ENCODE measurements around the gene TMEM273. TPM values are rescaled to one million over a fixed set of nuclear protein-coding genes. Genes with fewer than 3 reads are reported as not detected.

Gene TMEM273
- total RNA-seq, 1 donor from 2014 or later: 63.1 TPM

DNA sequence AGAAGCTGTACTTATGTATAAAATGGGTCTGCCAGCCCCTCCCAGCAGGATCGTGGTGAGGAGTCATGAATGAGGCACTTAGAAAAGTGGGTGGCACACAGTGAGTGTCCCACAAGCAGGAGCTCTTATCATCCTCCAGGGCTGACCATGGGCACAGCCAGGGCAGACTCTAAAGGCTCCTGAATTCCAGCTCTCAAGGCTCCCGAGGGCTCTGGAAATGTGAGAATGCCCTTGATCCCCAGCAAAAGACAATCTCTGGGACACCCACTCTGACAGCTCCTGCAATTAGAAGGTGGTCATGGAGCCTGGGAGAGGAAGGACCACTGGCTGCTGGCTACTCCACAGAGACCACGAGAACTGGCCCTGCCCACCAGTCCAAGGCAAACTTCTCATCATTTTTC is 74.5 kb downstream of the TMEM273 start:
- Histone ChIP-seq H3K27me3 (no peaks in the 10 kb centered on the region), H3K4me1 (peaks cover 23% of the 10 kb centered on the region), H3K4me3 (peak overlapping the region; percentile 62), H3K9me3 (no peaks in the 10 kb centered on the region), H3K36me3 (no peaks in the 10 kb centered on the region), H3K27ac (peak overlapping the region; percentile 20)
- ATAC-seq (peak; percentile 29), DNase-seq (peak; percentile 46)
- intact Hi-C loops (cut with DNase I): no loop called here
- TF ChIP-seq CTCF (IDR thresholded peaks at IDR 0.05): no peak

DNA sequence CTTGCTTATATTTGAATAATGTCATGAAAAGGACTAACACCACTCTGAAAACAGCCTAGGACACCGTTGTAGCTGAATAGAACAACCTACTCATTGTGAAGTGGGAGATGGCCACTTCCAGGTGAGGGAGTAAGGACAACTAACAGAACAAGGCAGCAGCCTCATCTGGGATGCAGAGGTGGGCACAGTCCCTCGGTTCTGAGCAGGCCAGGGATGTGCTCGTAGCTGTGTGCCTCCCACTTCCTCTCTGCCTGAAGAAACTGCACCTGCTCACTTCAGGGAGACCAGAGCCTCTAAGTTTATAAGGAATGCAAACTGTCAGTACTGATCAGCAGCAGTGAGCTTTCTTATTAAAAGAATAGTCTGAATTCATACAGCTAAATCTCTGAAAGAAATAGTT is 75.3 kb downstream of the TMEM273 start:
- peak overlapping the region; percentile 62 for H3K4me3 ChIP-seq
- ATAC-seq (no peak), DNase-seq (no peak)
- no peaks in the 10 kb centered on the region for H3K9me3 ChIP-seq
- H3K4me1 ChIP-seq: peaks cover 23% of the 10 kb centered on the region
- H3K27ac ChIP-seq: no peak overlapping the region
- H3K36me3 ChIP-seq: no peaks in the 10 kb centered on the region
- TF ChIP-seq CTCF (IDR thresholded peaks at IDR 0.05): no peak
- intact Hi-C loops (cut with DNase I): no loop called here
- H3K27me3 ChIP-seq: no peaks in the 10 kb centered on the region

GRCh38 chr10:49112098-49112497 is 76.1 kb downstream of the TMEM273 start:
- H3K4me3 ChIP-seq: no peak overlapping the region
- no peaks in the 10 kb centered on the region for H3K27me3 ChIP-seq
- intact Hi-C loops (cut with DNase I): no loop called here
- H3K4me1 ChIP-seq: peaks cover 29% of the 10 kb centered on the region
- no peak for ATAC-seq
- no peak for DNase-seq
- no peaks in the 10 kb centered on the region for H3K9me3 ChIP-seq
- no peaks in the 10 kb centered on the region for H3K36me3 ChIP-seq
- no peak overlapping the region for H3K27ac ChIP-seq
- TF ChIP-seq CTCF (IDR thresholded peaks at IDR 0.05): no peak

- H3K36me3 ChIP-seq: no peaks in the 10 kb centered on the region
- TF ChIP-seq CTCF (IDR thresholded peaks at IDR 0.05): no peak
- H3K9me3 ChIP-seq: no peaks in the 10 kb centered on the region
- H3K27ac ChIP-seq: no peak overlapping the region
- no peaks in the 10 kb centered on the region for H3K27me3 ChIP-seq
- H3K4me3 ChIP-seq: no peak overlapping the region
- ATAC-seq: no peak
- no peak for DNase-seq
- intact Hi-C loops (cut with DNase I): no loop called here
- H3K4me1 ChIP-seq: peaks cover 37% of the 10 kb centered on the region
Observed at GRCh38 chr10:49111320-49111698, 76.9 kb downstream of the TMEM273 start.

DNA sequence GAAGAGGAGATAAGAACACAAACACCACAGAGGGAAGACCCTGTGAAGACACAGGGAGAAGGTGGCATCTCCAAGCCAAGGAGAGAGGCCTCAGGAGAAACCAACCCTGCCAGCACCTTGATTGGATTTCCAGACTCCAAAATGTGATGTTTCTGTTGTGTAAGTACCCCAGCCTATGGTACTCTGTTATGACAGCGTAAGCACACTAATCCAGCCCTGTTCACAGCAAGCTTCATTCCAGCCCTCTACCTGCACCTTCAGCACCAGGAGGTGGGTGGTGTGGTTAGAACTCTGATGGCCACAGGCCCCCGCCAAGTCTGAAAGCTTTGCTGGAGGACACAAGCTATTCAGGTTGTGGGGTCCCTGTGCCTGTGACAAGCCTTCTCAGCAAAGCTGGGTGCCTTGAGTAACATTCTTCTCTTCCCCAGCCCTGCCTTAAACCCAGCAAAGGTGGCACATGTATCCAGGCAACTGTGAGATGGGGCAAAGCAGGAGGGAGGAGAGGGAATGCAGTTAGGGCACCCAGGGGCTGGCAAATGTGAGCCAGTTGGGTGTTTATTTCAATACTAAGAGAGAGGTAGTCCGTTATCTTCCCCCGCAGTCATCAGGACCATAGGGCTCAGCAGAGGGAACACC is 77.4 kb downstream of the TMEM273 start:
- ATAC-seq: no peak
- no peaks in the 10 kb centered on the region for H3K27me3 ChIP-seq
- peaks cover 40% of the 10 kb centered on the region for H3K4me1 ChIP-seq
- intact Hi-C loops (cut with DNase I): no loop called here
- TF ChIP-seq CTCF (IDR thresholded peaks at IDR 0.05): no peak
- peak overlapping the region; percentile 26 for H3K27ac ChIP-seq
- no peaks in the 10 kb centered on the region for H3K9me3 ChIP-seq
- peak; percentile 34 for DNase-seq
- no peak overlapping the region for H3K4me3 ChIP-seq
- H3K36me3 ChIP-seq: no peaks in the 10 kb centered on the region
